ENCODE results near the gene FGF14.

FGF14 gene

GRCh38 chr13:102374233-102374632 is 27.6 kb downstream of the FGF14 start:
- no peak overlapping the region for H3K4me3 ChIP-seq (replicated peaks; ENCODE audit: low read depth, low read length)
- TF ChIP-seq CTCF (IDR thresholded peaks at IDR 0.05; ENCODE audit: low read length, missing control alignments): no peak
- no peak for DNase-seq (ENCODE audit: low read depth)

- H3K4me3 ChIP-seq (replicated peaks; ENCODE audit: low read depth, low read length): no peak overlapping the region
- DNase-seq (ENCODE audit: low read depth): no peak
- no peak for TF ChIP-seq CTCF (IDR thresholded peaks at IDR 0.05; ENCODE audit: low read length, missing control alignments)
These were observed 28.6 kb downstream of the FGF14 start for GRCh38 chr13:102373221-102373620.

GRCh38 chr13:102369302-102369701 is 32.5 kb downstream of the FGF14 start:
- DNase-seq (ENCODE audit: low read depth): no peak
- H3K4me3 ChIP-seq (replicated peaks; ENCODE audit: low read depth, low read length): no peak overlapping the region
- TF ChIP-seq CTCF (IDR thresholded peaks at IDR 0.05; ENCODE audit: low read length, missing control alignments): no peak

GRCh38 chr13:102367836-102368235 is 34.0 kb downstream of the FGF14 start:
- DNase-seq (ENCODE audit: low read depth): no peak
- H3K4me3 ChIP-seq (replicated peaks; ENCODE audit: low read depth, low read length): no peak overlapping the region
- TF ChIP-seq CTCF (IDR thresholded peaks at IDR 0.05; ENCODE audit: low read length, missing control alignments): no peak

- TF ChIP-seq CTCF (IDR thresholded peaks at IDR 0.05; ENCODE audit: low read length, missing control alignments): no peak
- H3K4me3 ChIP-seq (replicated peaks; ENCODE audit: low read depth, low read length): no peak overlapping the region
- DNase-seq (ENCODE audit: low read depth): no peak
These were observed 40.7 kb downstream of the FGF14 start for GRCh38 chr13:102361113-102361512.

- DNase-seq (ENCODE audit: low read depth): no peak
- H3K4me3 ChIP-seq (replicated peaks; ENCODE audit: low read depth, low read length): no peak overlapping the region
- no peak for TF ChIP-seq CTCF (IDR thresholded peaks at IDR 0.05; ENCODE audit: low read length, missing control alignments)
These were observed 42.6 kb downstream of the FGF14 start for GRCh38 chr13:102359264-102359663.

GRCh38 chr13:102355251-102355650 is 46.6 kb downstream of the FGF14 start:
- no peak for TF ChIP-seq CTCF (IDR thresholded peaks at IDR 0.05; ENCODE audit: low read length, missing control alignments)
- no peak overlapping the region for H3K4me3 ChIP-seq (replicated peaks; ENCODE audit: low read depth, low read length)
- no peak for DNase-seq (ENCODE audit: low read depth)
